ENCODE measurements around the gene XXYLT1. TPM values are rescaled to one million over a fixed set of nuclear protein-coding genes. Genes with fewer than 3 reads are reported as not detected.

XXYLT1 gene
- total and polyA plus RNA-seq, 10 of the 15 experiments (the other 5 are each of a cell fraction or from before 2014, with no cell fraction given) = 1.2 to 14.2 (median 9.3) TPM

DNA sequence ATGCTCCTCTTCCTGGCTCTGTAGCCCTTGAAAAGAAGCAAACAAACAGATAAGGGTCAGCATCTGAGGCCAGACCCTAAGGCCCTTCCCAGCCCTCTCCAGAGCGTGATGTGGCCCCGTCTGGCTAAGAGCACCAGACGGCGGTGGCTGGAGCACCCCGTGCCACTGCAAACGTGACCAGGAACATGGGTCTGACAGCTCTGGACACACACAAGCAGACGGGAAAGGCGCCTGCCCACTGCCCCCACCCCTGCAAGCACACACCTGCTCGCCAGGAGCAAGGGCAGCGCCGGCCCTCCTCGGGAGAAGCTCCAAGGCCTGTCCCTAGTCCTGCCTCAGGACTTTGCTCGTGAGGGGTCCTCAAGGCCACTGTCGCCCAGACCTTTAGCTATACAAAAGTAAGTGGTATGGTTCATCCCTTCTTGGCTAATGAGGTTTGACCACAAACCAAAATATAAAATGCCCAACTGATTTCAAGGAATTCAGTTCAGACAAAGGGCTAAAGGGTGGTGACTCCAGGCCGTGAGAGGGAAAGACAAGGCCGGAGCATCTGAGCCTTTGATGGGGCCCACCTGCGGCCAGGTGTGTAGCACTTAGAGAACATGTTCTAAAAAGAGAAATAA is 90.4 kb downstream of the XXYLT1 start:
- no peaks in the 10 kb centered on the region for H3K4me1 ChIP-seq (ENCODE audit: control insufficient read depth, insufficient read depth, low read length)
- H3K9me3 ChIP-seq (replicated peaks; ENCODE audit: control insufficient read depth, insufficient read depth, low read length) = no peaks in the 10 kb centered on the region
- H3K4me3 ChIP-seq = no peak overlapping the region
- RAD21 ChIA-PET (ENCODE audit: unreplicated experiment) = no interaction called here
- H3K4me2 ChIP-seq (ENCODE audit: control insufficient read depth, insufficient read depth) = no peak overlapping the region
- H2AFZ ChIP-seq (ENCODE audit: control insufficient read depth, low read depth, low read length) = no peak overlapping the region
- 83% methylated on average over 17 of the region's 17 CpGs for WGBS (ENCODE audit: insufficient coverage, insufficient replicate concordance, low lambda C conversion rate, missing lambda C conversion rate)
- H3K27me3 ChIP-seq (replicated peaks in 1 of 2; ENCODE audit: control insufficient read depth in 2 of 2, insufficient read depth in 2 of 2, low read length in 1 of 2) = no peaks in the 10 kb centered on the region
- in situ Hi-C loops (cut with MboI) (no loop called here), intact Hi-C loops (cut with micrococcal nuclease; ENCODE audit: unreplicated experiment) (no loop called here)
- no TSS peak for BruUV-seq (replicated peaks)
- ATAC-seq = no peak
- TF ChIP-seq POLR2AphosphoS5 (IDR thresholded peaks at IDR 0.05; ENCODE audit: low read length) (no peak), ZNF622 (IDR thresholded peaks at IDR 0.05) (no peak), NR2F1 (conservative IDR thresholded peaks at IDR 0.05) (no peak), WRNIP1 (IDR thresholded peaks at IDR 0.05; ENCODE audit: borderline replicate concordance, low read depth, low read length) (no peak), SPI1 (IDR thresholded peaks at IDR 0.05; ENCODE audit: borderline replicate concordance, insufficient read depth, low read depth, low read length) (no peak), ELK1 (IDR thresholded peaks at IDR 0.05; ENCODE audit: low read depth, low read length) (no peak), MEF2A (IDR thresholded peaks at IDR 0.05; ENCODE audit: insufficient read depth, low read depth, low read length) (no peak), BCLAF1 (IDR thresholded peaks at IDR 0.05) (no peak)
- POLR2A ChIA-PET = interaction anchor here (1.3 kb wide), 1 partner anchor 23 kb away, joined by 3 read pairs; no protein-coding TSS in a partner anchor
- no peak overlapping the region for H3K9ac ChIP-seq (ENCODE audit: control insufficient read depth, insufficient read depth, low read length)
- no peaks in the 10 kb centered on the region for H3K36me3 ChIP-seq (ENCODE audit: control insufficient read depth in 2 of 2, insufficient read depth in 2 of 2, low read length in 1 of 2)
- CTCF ChIA-PET = no interaction called here
- no peak for DNase-seq (ENCODE audit: low read depth, low spot score)
- no peaks in the 10 kb centered on the region for H4K20me1 ChIP-seq (ENCODE audit: control insufficient read depth, insufficient read depth)
- FAIRE-seq = no peak
- SMC1A ChIA-PET (ENCODE audit: uncharacterized antibody, unreplicated experiment) = interaction anchor here (0.8 to 1.1 kb wide), 2 partner anchors 10 to 62 kb away, joined by 3 read pairs; no protein-coding TSS in a partner anchor
- H3K79me2 ChIP-seq (ENCODE audit: control insufficient read depth, insufficient read depth, low read length) = no peaks in the 10 kb centered on the region
- no peak overlapping the region for H3K27ac ChIP-seq (ENCODE audit: control insufficient read depth, insufficient read depth)
